ENCODE measurements around the gene FYN. TPM values are rescaled to one million over a fixed set of nuclear protein-coding genes. Genes with fewer than 3 reads are reported as not detected.

FYN gene
- polyA plus RNA-seq, 3 donors = 88.4 to 149 (median 114) TPM

GRCh38 chr6:111677249-111677990, 195.8 kb downstream of the FYN start:
- peaks cover 0 to 2% (median 0%) of the 10 kb centered on the region in 3 donors for H3K27me3 Mint-ChIP-seq (ENCODE audit: low read depth in 3 of 3)
- peaks cover 81 to 98% of the 10 kb centered on the region in 2 donors for H3K36me3 ChIP-seq (replicated peaks in 1 of 2; ENCODE audit: control insufficient read depth in 1 of 2, insufficient read depth in 2 of 2, low read length in 2 of 2)
- peaks cover 85% of the 10 kb centered on the region in 2 donors for H3K36me3 Mint-ChIP-seq
- intact Hi-C loops (cut with micrococcal nuclease) = no loop called here
- H3K79me2 ChIP-seq (ENCODE audit: insufficient read depth, low read length) = no peaks in the 10 kb centered on the region
- TF ChIP-seq, protein P1, sequence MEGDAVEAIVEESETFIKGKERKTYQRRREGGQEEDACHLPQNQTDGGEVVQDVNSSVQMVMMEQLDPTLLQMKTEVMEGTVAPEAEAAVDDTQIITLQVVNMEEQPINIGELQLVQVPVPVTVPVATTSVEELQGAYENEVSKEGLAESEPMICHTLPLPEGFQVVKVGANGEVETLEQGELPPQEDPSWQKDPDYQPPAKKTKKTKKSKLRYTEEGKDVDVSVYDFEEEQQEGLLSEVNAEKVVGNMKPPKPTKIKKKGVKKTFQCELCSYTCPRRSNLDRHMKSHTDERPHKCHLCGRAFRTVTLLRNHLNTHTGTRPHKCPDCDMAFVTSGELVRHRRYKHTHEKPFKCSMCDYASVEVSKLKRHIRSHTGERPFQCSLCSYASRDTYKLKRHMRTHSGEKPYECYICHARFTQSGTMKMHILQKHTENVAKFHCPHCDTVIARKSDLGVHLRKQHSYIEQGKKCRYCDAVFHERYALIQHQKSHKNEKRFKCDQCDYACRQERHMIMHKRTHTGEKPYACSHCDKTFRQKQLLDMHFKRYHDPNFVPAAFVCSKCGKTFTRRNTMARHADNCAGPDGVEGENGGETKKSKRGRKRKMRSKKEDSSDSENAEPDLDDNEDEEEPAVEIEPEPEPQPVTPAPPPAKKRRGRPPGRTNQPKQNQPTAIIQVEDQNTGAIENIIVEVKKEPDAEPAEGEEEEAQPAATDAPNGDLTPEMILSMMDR (IDR thresholded peaks at IDR 0.05) = no peak
- H3K4me3 Mint-ChIP-seq = no peak overlapping the region
- WGBS (ENCODE audit: insufficient coverage) = 64% methylated on average over 1 of the region's 3 CpGs
- H3K27ac Mint-ChIP-seq = peak overlapping the region in 2 of 7 donors; percentile 3 to 52
- H3K9me3 ChIP-seq (replicated peaks in 1 of 2; ENCODE audit: control insufficient read depth in 1 of 2, insufficient read depth in 1 of 2, low read length in 2 of 2) = no peaks in the 10 kb centered on the region
- no peak overlapping the region for H3K27ac ChIP-seq (ENCODE audit: low read depth in 1 of 2, low read length in 2 of 2)
- peaks cover 53% of the 10 kb centered on the region for H4K20me1 ChIP-seq (ENCODE audit: insufficient read depth, low read length)
- no peak overlapping the region for H3K9ac ChIP-seq (ENCODE audit: insufficient read depth, low read length, poor library complexity, severe bottlenecking)
- no peaks in the 10 kb centered on the region for H3K9me3 Mint-ChIP-seq
- no peaks in the 10 kb centered on the region for H3K4me1 ChIP-seq (ENCODE audit: control insufficient read depth in 1 of 2, insufficient read depth in 2 of 2, low read length in 2 of 2)
- DNase-seq = no peak
- H2AFZ ChIP-seq (ENCODE audit: insufficient read depth, low read depth, low read length, poor library complexity, severe bottlenecking) = no peak overlapping the region
- no peak overlapping the region for H3K4me3 ChIP-seq (replicated peaks in 1 of 3; ENCODE audit: low read depth in 2 of 3, low read length in 3 of 3)
- no peak overlapping the region for H3K4me2 ChIP-seq (replicated peaks; ENCODE audit: extremely low read depth, low read length, poor library complexity, severe bottlenecking)
- no peaks in the 10 kb centered on the region for H3K4me1 Mint-ChIP-seq
- no peaks in the 10 kb centered on the region for H3K27me3 ChIP-seq (ENCODE audit: control insufficient read depth in 2 of 2, insufficient read depth in 2 of 2, low read length in 2 of 2)

DNA sequence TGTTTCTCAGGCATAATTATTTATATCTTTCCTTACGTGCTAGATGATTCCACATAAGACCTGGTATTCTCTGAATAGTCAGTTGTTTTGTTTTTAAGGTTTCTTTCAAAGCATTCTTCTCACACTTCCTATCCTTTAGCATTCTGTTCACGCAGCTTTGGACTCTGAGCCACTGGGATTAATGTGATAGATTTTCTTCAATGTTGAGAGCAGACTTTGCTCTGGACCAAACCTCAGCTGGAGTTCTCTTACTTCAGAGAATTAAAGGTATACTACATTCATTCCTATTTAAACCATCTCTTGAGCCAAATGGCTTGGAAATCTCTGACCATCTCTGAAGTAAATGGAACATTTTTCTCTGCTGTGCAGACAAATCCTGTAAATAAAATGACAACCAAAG, 196.9 kb downstream of the FYN start:
- Mint-ChIP-seq H3K4me3 (no peak overlapping the region), H3K36me3 (peaks cover 85% of the 10 kb centered on the region in 2 donors)
- no CpG with 5 or more reads among the region's 2 CpGs for WGBS (ENCODE audit: insufficient coverage)

More for the DNA sequence above, 196.9 kb downstream of the FYN start:
- peaks cover 82 to 98% of the 10 kb centered on the region in 2 donors for H3K36me3 ChIP-seq (replicated peaks in 1 of 2; ENCODE audit: control insufficient read depth in 1 of 2, insufficient read depth in 2 of 2, low read length in 2 of 2)
- TF ChIP-seq, protein P1 (IDR thresholded peaks at IDR 0.05) = no peak
- H3K4me2 ChIP-seq (replicated peaks; ENCODE audit: extremely low read depth, low read length, poor library complexity, severe bottlenecking) = no peak overlapping the region
- intact Hi-C loops (cut with micrococcal nuclease) = no loop called here
- peaks cover 52% of the 10 kb centered on the region for H4K20me1 ChIP-seq (ENCODE audit: insufficient read depth, low read length)
- H3K9ac ChIP-seq (ENCODE audit: insufficient read depth, low read length, poor library complexity, severe bottlenecking) = no peak overlapping the region
- no peaks in the 10 kb centered on the region for H3K4me1 ChIP-seq (ENCODE audit: control insufficient read depth in 1 of 2, insufficient read depth in 2 of 2, low read length in 2 of 2)
- no peak overlapping the region for H2AFZ ChIP-seq (ENCODE audit: insufficient read depth, low read depth, low read length, poor library complexity, severe bottlenecking)
- H3K79me2 ChIP-seq (ENCODE audit: insufficient read depth, low read length) = no peaks in the 10 kb centered on the region
- Mint-ChIP-seq H3K27me3 (ENCODE audit: low read depth in 3 of 3) (peaks cover 0 to 2% (median 0%) of the 10 kb centered on the region in 3 donors), H3K4me1 (no peaks in the 10 kb centered on the region), H3K9me3 (no peaks in the 10 kb centered on the region), H3K27ac (no peak overlapping the region)
- no peaks in the 10 kb centered on the region for H3K27me3 ChIP-seq (ENCODE audit: control insufficient read depth in 2 of 2, insufficient read depth in 2 of 2, low read length in 2 of 2)
- DNase-seq = no peak
- H3K9me3 ChIP-seq (replicated peaks in 1 of 2; ENCODE audit: control insufficient read depth in 1 of 2, insufficient read depth in 1 of 2, low read length in 2 of 2) = no peaks in the 10 kb centered on the region
- no peak overlapping the region for H3K4me3 ChIP-seq (replicated peaks in 1 of 3; ENCODE audit: low read depth in 2 of 3, low read length in 3 of 3)
- H3K27ac ChIP-seq (ENCODE audit: low read depth in 1 of 2, low read length in 2 of 2) = no peak overlapping the region

Data from CD14-positive monocyte (primary cell).